ENCODE results near the gene MRPL2. TPM values are rescaled to one million over a fixed set of nuclear protein-coding genes. Genes with fewer than 3 reads are reported as not detected.

Gene MRPL2
- total and polyA plus RNA-seq, 4 experiments from 2014 or later: 37.9 to 56.5 (median 53.4) TPM

DNA sequence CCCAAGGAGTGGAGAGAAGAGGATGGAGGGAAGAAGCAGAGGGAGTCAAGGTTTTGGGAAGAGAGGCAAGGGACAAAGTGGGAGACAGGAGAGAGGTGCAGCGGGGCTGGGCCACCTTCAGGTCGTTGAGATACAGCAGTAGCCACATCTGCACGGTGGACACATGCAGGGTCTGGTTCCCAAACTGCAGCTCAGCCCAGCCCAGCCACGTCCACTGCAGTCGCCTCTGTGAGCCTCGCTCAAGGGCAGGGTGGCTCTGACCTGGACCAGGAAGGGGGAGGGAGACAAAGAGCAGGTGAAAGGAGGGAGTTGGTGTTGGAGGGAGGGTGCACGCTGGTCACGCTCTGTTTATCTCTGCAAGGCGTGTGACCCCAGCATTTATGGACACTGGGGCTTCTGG is 20.5 kb downstream of the MRPL2 start:
- H3K27me3 ChIP-seq (ENCODE audit: insufficient read depth, low read length): no peaks in the 10 kb centered on the region
- Mint-ChIP-seq H3K36me3 (peaks cover 24 to 55% of the 10 kb centered on the region in 2 donors), H3K27ac (peak overlapping the region in 2 of 7 donors; percentile 46 to 79), H3K27me3 (no peaks in the 10 kb centered on the region), H3K9me3 (no peaks in the 10 kb centered on the region), H3K4me3 (no peak overlapping the region), H3K4me1 (no peaks in the 10 kb centered on the region)
- DNase-seq: no peak
- no peaks in the 10 kb centered on the region for H3K9me3 ChIP-seq (ENCODE audit: control insufficient read depth in 1 of 2, low read length in 2 of 2)
- intact Hi-C loops (cut with micrococcal nuclease): no loop called here
- no peaks in the 10 kb centered on the region for H3K4me1 ChIP-seq (ENCODE audit: insufficient read depth, low read length)
- H3K27ac ChIP-seq (ENCODE audit: low read depth, low read length): no peak overlapping the region
- POLR2A ChIA-PET (ENCODE audit: partially characterized antibody): interaction anchor here (0.7 to 1.2 kb wide), 3 partner anchors 17 to 586 kb away, joined by 3 to 5 read pairs (median 4); partner anchors contain the start of gene RRP36
- H3K36me3 ChIP-seq (ENCODE audit: insufficient read depth, low read length): peaks cover 39% of the 10 kb centered on the region
- CTCF ChIA-PET (ENCODE audit: partially characterized antibody): no interaction called here
- H3K4me3 ChIP-seq (ENCODE audit: low read length in 2 of 2): no peak overlapping the region

DNA sequence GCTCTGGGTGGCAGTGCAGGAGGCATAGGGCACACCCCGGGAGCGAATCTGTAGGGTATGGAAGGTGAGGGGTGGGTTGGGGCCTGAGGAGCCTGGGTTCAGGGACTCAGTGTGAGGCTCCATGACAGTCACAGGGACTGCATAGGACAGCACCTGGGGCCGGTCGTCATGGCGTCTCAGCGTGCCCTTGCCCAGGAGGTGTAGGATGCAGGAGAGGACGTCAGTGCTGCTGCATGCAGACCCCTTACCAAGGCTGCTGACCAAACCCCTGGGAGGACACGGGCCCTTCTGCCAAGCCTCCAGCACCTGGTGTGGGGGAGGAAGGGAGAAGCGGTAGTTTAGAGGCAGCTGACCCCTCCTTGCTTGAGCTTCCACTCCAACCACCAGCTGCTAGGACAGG is 21.5 kb downstream of the MRPL2 start:
- no peak overlapping the region for H3K4me3 ChIP-seq (ENCODE audit: low read length in 2 of 2)
- H3K36me3 Mint-ChIP-seq: peaks cover 21 to 53% of the 10 kb centered on the region in 2 donors
- no peaks in the 10 kb centered on the region for H3K27me3 Mint-ChIP-seq
- POLR2A ChIA-PET (ENCODE audit: partially characterized antibody): no interaction called here
- H3K4me1 Mint-ChIP-seq: peaks cover 0 to 6% (median under 1%) of the 10 kb centered on the region in 4 donors
- no peaks in the 10 kb centered on the region for H3K27me3 ChIP-seq (ENCODE audit: insufficient read depth, low read length)
- no peaks in the 10 kb centered on the region for H3K9me3 ChIP-seq (ENCODE audit: control insufficient read depth in 1 of 2, low read length in 2 of 2)
- H3K9me3 Mint-ChIP-seq: no peaks in the 10 kb centered on the region
- H3K36me3 ChIP-seq (ENCODE audit: insufficient read depth, low read length): peaks cover 32% of the 10 kb centered on the region
- CTCF ChIA-PET (ENCODE audit: partially characterized antibody): no interaction called here
- no peak overlapping the region for H3K4me3 Mint-ChIP-seq
- H3K4me1 ChIP-seq (ENCODE audit: insufficient read depth, low read length): no peaks in the 10 kb centered on the region
- H3K27ac ChIP-seq (ENCODE audit: low read depth, low read length): no peak overlapping the region
- intact Hi-C loops (cut with micrococcal nuclease): no loop called here
- H3K27ac Mint-ChIP-seq: peak overlapping the region in 1 of 7 donors; percentile 46
- DNase-seq: no peak

DNA sequence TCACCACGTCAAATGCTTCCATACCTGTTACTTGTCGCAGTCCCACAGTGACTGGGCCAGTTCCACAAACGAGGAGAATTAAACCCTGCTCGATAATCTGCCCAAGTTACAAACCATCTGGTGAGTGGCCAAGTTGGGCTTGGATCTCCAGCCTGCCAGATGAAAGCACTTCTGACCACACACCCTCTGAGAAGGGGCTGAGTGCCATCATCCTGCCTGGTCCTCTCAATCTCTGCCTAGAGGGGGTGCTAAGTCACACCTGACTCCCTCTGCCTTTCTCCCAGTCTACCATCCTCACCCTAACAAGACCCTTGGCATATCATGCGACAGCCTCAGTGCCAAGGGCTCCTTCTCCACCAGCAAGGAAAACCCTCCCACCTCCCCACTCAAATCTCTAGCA is 22.0 kb downstream of the MRPL2 start:
- Histone ChIP-seq H3K36me3 (ENCODE audit: insufficient read depth, low read length) (peaks cover 36% of the 10 kb centered on the region), H3K9me3 (ENCODE audit: control insufficient read depth in 1 of 2, low read length in 2 of 2) (no peaks in the 10 kb centered on the region), H3K27me3 (ENCODE audit: insufficient read depth, low read length) (no peaks in the 10 kb centered on the region), H3K4me1 (ENCODE audit: insufficient read depth, low read length) (no peaks in the 10 kb centered on the region), H3K27ac (ENCODE audit: low read depth, low read length) (no peak overlapping the region), H3K4me3 (ENCODE audit: low read length in 2 of 2) (no peak overlapping the region)
- Mint-ChIP-seq H3K9me3 (no peaks in the 10 kb centered on the region), H3K4me1 (peaks cover 0 to 6% (median under 1%) of the 10 kb centered on the region in 4 donors), H3K4me3 (no peak overlapping the region), H3K27ac (peak overlapping the region in 2 of 7 donors; percentile 46 to 54), H3K36me3 (peaks cover 17 to 50% of the 10 kb centered on the region in 2 donors), H3K27me3 (no peaks in the 10 kb centered on the region)
- ChIA-PET POLR2A (ENCODE audit: partially characterized antibody) (no interaction called here), CTCF (ENCODE audit: partially characterized antibody) (no interaction called here)
- intact Hi-C loops (cut with micrococcal nuclease): no loop called here
- no peak for DNase-seq

GRCh38 chr6:43036712-43037111 is 22.5 kb downstream of the MRPL2 start:
- Histone ChIP-seq H3K27ac (ENCODE audit: low read depth, low read length) (no peak overlapping the region), H3K27me3 (ENCODE audit: insufficient read depth, low read length) (no peaks in the 10 kb centered on the region), H3K9me3 (ENCODE audit: control insufficient read depth in 1 of 2, low read length in 2 of 2) (no peaks in the 10 kb centered on the region), H3K4me1 (ENCODE audit: insufficient read depth, low read length) (no peaks in the 10 kb centered on the region), H3K4me3 (ENCODE audit: low read length in 2 of 2) (no peak overlapping the region), H3K36me3 (ENCODE audit: insufficient read depth, low read length) (peaks cover 38% of the 10 kb centered on the region)
- no peak for DNase-seq
- intact Hi-C loops (cut with micrococcal nuclease): no loop called here
- H3K36me3 Mint-ChIP-seq: peaks cover 20 to 53% of the 10 kb centered on the region in 2 donors
- H3K27me3 Mint-ChIP-seq: no peaks in the 10 kb centered on the region
- peaks cover 0 to under 1% (median 0%) of the 10 kb centered on the region in 8 donors for H3K9me3 Mint-ChIP-seq
- H3K4me1 Mint-ChIP-seq: peaks cover 0 to 6% (median under 1%) of the 10 kb centered on the region in 4 donors
- ChIA-PET POLR2A (ENCODE audit: partially characterized antibody) (interaction anchor here (1.4 kb wide), 1 partner anchor 22 kb away, joined by 4 read pairs; the partner anchor contains the start of gene KLHDC3), CTCF (ENCODE audit: partially characterized antibody) (interaction anchor here (2.1 kb wide), 1 partner anchor 17 kb away, joined by 5 read pairs; the partner anchor contains the start of gene CUL7)
- H3K4me3 Mint-ChIP-seq: no peak overlapping the region
- H3K27ac Mint-ChIP-seq: peak overlapping the region in 1 of 7 donors; percentile 36

GRCh38 chr6:43035495-43036194 is 23.6 kb downstream of the MRPL2 start:
- DNase-seq: no peak
- peaks cover 0 to 6% (median under 1%) of the 10 kb centered on the region in 4 donors for H3K4me1 Mint-ChIP-seq
- H3K27me3 Mint-ChIP-seq: no peaks in the 10 kb centered on the region
- intact Hi-C loops (cut with micrococcal nuclease): no loop called here
- peaks cover 0 to 2% (median 0%) of the 10 kb centered on the region in 8 donors for H3K9me3 Mint-ChIP-seq
- no peaks in the 10 kb centered on the region for H3K9me3 ChIP-seq (ENCODE audit: control insufficient read depth in 1 of 2, low read length in 2 of 2)
- no peaks in the 10 kb centered on the region for H3K4me1 ChIP-seq (ENCODE audit: insufficient read depth, low read length)
- H3K27ac Mint-ChIP-seq: peak overlapping the region in 3 of 7 donors; percentile 29 to 50 (median 40)
- no peak overlapping the region for H3K27ac ChIP-seq (ENCODE audit: low read depth, low read length)
- H3K4me3 ChIP-seq (ENCODE audit: low read length in 2 of 2): no peak overlapping the region
- H3K4me3 Mint-ChIP-seq: no peak overlapping the region
- H3K36me3 Mint-ChIP-seq: peaks cover 22 to 52% of the 10 kb centered on the region in 2 donors
- H3K36me3 ChIP-seq (ENCODE audit: insufficient read depth, low read length): peaks cover 38% of the 10 kb centered on the region
- ChIA-PET CTCF (ENCODE audit: partially characterized antibody) (interaction anchor here (2.1 kb wide), 1 partner anchor 18 kb away, joined by 5 read pairs; the partner anchor contains the start of gene CUL7), POLR2A (ENCODE audit: partially characterized antibody) (interaction anchor here (1.4 to 2.0 kb wide), 2 partner anchors 21 to 23 kb away, joined by 4 to 5 read pairs; partner anchors contain the start of genes KLC4, KLHDC3 and MRPL2)
- no peaks in the 10 kb centered on the region for H3K27me3 ChIP-seq (ENCODE audit: insufficient read depth, low read length)

GRCh38 chr6:43034190-43034525 is 25.1 kb downstream of the MRPL2 start:
- no peaks in the 10 kb centered on the region for H3K4me1 ChIP-seq (ENCODE audit: insufficient read depth, low read length)
- H3K27ac ChIP-seq (ENCODE audit: low read depth, low read length): no peak overlapping the region
- H3K4me3 ChIP-seq (ENCODE audit: low read length in 2 of 2): no peak overlapping the region
- no peaks in the 10 kb centered on the region for H3K27me3 ChIP-seq (ENCODE audit: insufficient read depth, low read length)
- no peak for DNase-seq
- H3K9me3 ChIP-seq (ENCODE audit: control insufficient read depth in 1 of 2, low read length in 2 of 2): no peaks in the 10 kb centered on the region
- Mint-ChIP-seq H3K4me3 (no peak overlapping the region), H3K36me3 (peaks cover 28 to 60% of the 10 kb centered on the region in 2 donors), H3K27ac (peak overlapping the region in 1 of 7 donors; percentile 22), H3K27me3 (no peaks in the 10 kb centered on the region), H3K9me3 (peaks cover 0 to 2% (median 0%) of the 10 kb centered on the region in 8 donors), H3K4me1 (peaks cover 0 to 6% (median under 1%) of the 10 kb centered on the region in 4 donors)
- H3K36me3 ChIP-seq (ENCODE audit: insufficient read depth, low read length): peaks cover 47% of the 10 kb centered on the region
- ChIA-PET CTCF (ENCODE audit: partially characterized antibody) (no interaction called here), POLR2A (ENCODE audit: partially characterized antibody) (interaction anchor here (1.4 to 2.0 kb wide), 2 partner anchors 24 to 25 kb away, joined by 3 to 5 read pairs; partner anchors contain the start of genes KLC4 and MRPL2)
- intact Hi-C loops (cut with micrococcal nuclease): no loop called here

DNA sequence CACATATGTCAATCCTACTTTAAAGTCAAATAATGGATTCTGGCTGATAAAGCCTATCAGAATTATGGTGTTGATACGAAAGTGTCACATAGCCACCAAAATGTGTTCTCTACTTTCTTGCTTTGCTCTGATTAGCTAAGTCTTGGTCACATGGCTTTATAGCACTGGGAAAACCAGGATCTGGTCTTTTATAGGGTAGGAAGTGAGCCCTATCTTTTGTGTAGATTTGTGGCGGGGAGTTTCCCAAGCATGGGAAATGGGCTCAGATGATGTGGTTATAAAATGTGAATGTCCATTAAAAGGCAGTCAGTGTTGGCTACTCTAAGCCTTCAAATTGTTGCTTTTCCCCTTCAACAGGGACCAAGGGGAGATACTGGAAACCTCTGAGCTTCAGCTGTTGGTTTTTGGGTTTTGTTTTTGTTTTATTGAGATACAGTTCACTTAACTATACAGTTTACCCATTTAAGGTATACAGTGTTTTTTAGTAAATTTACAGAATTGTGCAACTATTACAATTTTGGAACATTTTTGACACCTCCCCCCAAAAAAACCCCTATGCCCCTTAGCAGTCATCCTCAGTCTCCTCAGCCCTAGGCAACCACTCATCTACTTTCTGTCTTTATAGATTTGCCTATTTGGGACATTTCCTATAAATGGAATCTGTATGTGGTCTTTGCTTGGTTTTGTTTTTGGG is 25.6 kb downstream of the MRPL2 start:
- Mint-ChIP-seq H3K9me3 (peaks cover 0 to 2% (median 0%) of the 10 kb centered on the region in 8 donors), H3K27ac (peak overlapping the region in 4 of 7 donors; percentile 13 to 74 (median 23)), H3K36me3 (peaks cover 23 to 60% of the 10 kb centered on the region in 2 donors), H3K4me1 (peaks cover 0 to 6% (median under 1%) of the 10 kb centered on the region in 4 donors), H3K27me3 (no peaks in the 10 kb centered on the region), H3K4me3 (no peak overlapping the region)
- H3K9me3 ChIP-seq (ENCODE audit: control insufficient read depth in 1 of 2, low read length in 2 of 2): no peaks in the 10 kb centered on the region
- DNase-seq: no peak
- POLR2A ChIA-PET (ENCODE audit: partially characterized antibody): interaction anchor here (0.7 to 1.4 kb wide), 3 partner anchors 23 to 104 kb away, joined by 3 to 4 read pairs (median 3); partner anchors contain the start of gene CNPY3
- no peak overlapping the region for H3K4me3 ChIP-seq (ENCODE audit: low read length in 2 of 2)
- H3K36me3 ChIP-seq (ENCODE audit: insufficient read depth, low read length): peaks cover 51% of the 10 kb centered on the region
- no peak overlapping the region for H3K27ac ChIP-seq (ENCODE audit: low read depth, low read length)
- no peaks in the 10 kb centered on the region for H3K4me1 ChIP-seq (ENCODE audit: insufficient read depth, low read length)
- intact Hi-C loops (cut with micrococcal nuclease): no loop called here
- CTCF ChIA-PET (ENCODE audit: partially characterized antibody): no interaction called here
- no peaks in the 10 kb centered on the region for H3K27me3 ChIP-seq (ENCODE audit: insufficient read depth, low read length)
